ENCODE data around the gene FRRS1.

The FRRS1 gene

GRCh38 chr1:99675994-99676393 lies 90.4 kb downstream of the FRRS1 start:
- H3K4me1 ChIP-seq (ENCODE audit: low read length) = no peaks in the 10 kb centered on the region
- no peak for TF ChIP-seq EZH2phosphoT487 (IDR thresholded peaks at IDR 0.05; ENCODE audit: low read length)
- no peak for TF ChIP-seq CTCF (IDR thresholded peaks at IDR 0.05; ENCODE audit: low read length)
- TF ChIP-seq EZH2 (optimal IDR thresholded peaks at IDR 0.05; ENCODE audit: low read depth, low read length) = no peak
- DNase-seq = no peak

GRCh38 chr1:99675292-99675691 lies 91.1 kb downstream of the FRRS1 start:
- H3K4me1 ChIP-seq (ENCODE audit: low read length) = no peaks in the 10 kb centered on the region
- H3K79me2 ChIP-seq (ENCODE audit: low read length) = no peaks in the 10 kb centered on the region
- H4K20me1 ChIP-seq (ENCODE audit: insufficient read depth, low read length) = no peaks in the 10 kb centered on the region
- H3K27ac ChIP-seq (ENCODE audit: low read length) = no peak overlapping the region
- no peak for DNase-seq
- no peaks in the 10 kb centered on the region for H3K36me3 ChIP-seq (replicated peaks; ENCODE audit: insufficient read depth, low read length)
- no peak overlapping the region for H3K4me3 ChIP-seq (ENCODE audit: low read length)
- H3K9me3 ChIP-seq (replicated peaks; ENCODE audit: insufficient read depth, low read length) = no peaks in the 10 kb centered on the region
- no peak for TF ChIP-seq CTCF (IDR thresholded peaks at IDR 0.05; ENCODE audit: low read length)
- TF ChIP-seq EZH2 (optimal IDR thresholded peaks at IDR 0.05; ENCODE audit: low read depth, low read length) = no peak
- TF ChIP-seq EZH2phosphoT487 (IDR thresholded peaks at IDR 0.05; ENCODE audit: low read length) = no peak
- no peak overlapping the region for H3K9ac ChIP-seq (ENCODE audit: low read length)
- H3K4me2 ChIP-seq (ENCODE audit: low read depth, low read length) = no peak overlapping the region
- no peaks in the 10 kb centered on the region for H3F3A ChIP-seq (ENCODE audit: insufficient read depth, low read length)
- H3K9me2 ChIP-seq (replicated peaks; ENCODE audit: insufficient read depth, low read length) = no peaks in the 10 kb centered on the region
- no peaks in the 10 kb centered on the region for H3K27me3 ChIP-seq (replicated peaks; ENCODE audit: insufficient read depth, low read length)
- no peak overlapping the region for H2AFZ ChIP-seq (ENCODE audit: low read length)

More at GRCh38 chr1:99675994-99676393, 90.4 kb downstream of the FRRS1 start:
- H4K20me1 ChIP-seq (ENCODE audit: insufficient read depth, low read length) = no peaks in the 10 kb centered on the region
- H3K4me2 ChIP-seq (ENCODE audit: low read depth, low read length) = no peak overlapping the region
- no peak overlapping the region for H3K4me3 ChIP-seq (ENCODE audit: low read length)
- no peak overlapping the region for H3K27ac ChIP-seq (ENCODE audit: low read length)
- no peaks in the 10 kb centered on the region for H3F3A ChIP-seq (ENCODE audit: insufficient read depth, low read length)
- no peaks in the 10 kb centered on the region for H3K27me3 ChIP-seq (replicated peaks; ENCODE audit: insufficient read depth, low read length)
- no peak overlapping the region for H2AFZ ChIP-seq (ENCODE audit: low read length)
- no peaks in the 10 kb centered on the region for H3K9me2 ChIP-seq (replicated peaks; ENCODE audit: insufficient read depth, low read length)
- H3K9ac ChIP-seq (ENCODE audit: low read length) = no peak overlapping the region
- H3K9me3 ChIP-seq (replicated peaks; ENCODE audit: insufficient read depth, low read length) = no peaks in the 10 kb centered on the region
- H3K79me2 ChIP-seq (ENCODE audit: low read length) = no peaks in the 10 kb centered on the region
- H3K36me3 ChIP-seq (replicated peaks; ENCODE audit: insufficient read depth, low read length) = no peaks in the 10 kb centered on the region

- H3K4me1 ChIP-seq (ENCODE audit: low read length) = no peaks in the 10 kb centered on the region
- no peak overlapping the region for H2AFZ ChIP-seq (ENCODE audit: low read length)
- TF ChIP-seq CTCF (IDR thresholded peaks at IDR 0.05; ENCODE audit: low read length) = no peak
- TF ChIP-seq EZH2phosphoT487 (IDR thresholded peaks at IDR 0.05; ENCODE audit: low read length) = no peak
- DNase-seq = no peak
- H3K27me3 ChIP-seq (replicated peaks; ENCODE audit: insufficient read depth, low read length) = no peaks in the 10 kb centered on the region
- no peaks in the 10 kb centered on the region for H3K9me2 ChIP-seq (replicated peaks; ENCODE audit: insufficient read depth, low read length)
- no peaks in the 10 kb centered on the region for H3K9me3 ChIP-seq (replicated peaks; ENCODE audit: insufficient read depth, low read length)
- no peak overlapping the region for H3K4me2 ChIP-seq (ENCODE audit: low read depth, low read length)
- H3K36me3 ChIP-seq (replicated peaks; ENCODE audit: insufficient read depth, low read length) = no peaks in the 10 kb centered on the region
- no peaks in the 10 kb centered on the region for H3K79me2 ChIP-seq (ENCODE audit: low read length)
- no peak overlapping the region for H3K27ac ChIP-seq (ENCODE audit: low read length)
- no peak overlapping the region for H3K4me3 ChIP-seq (ENCODE audit: low read length)
- H3K9ac ChIP-seq (ENCODE audit: low read length) = no peak overlapping the region
- no peaks in the 10 kb centered on the region for H4K20me1 ChIP-seq (ENCODE audit: insufficient read depth, low read length)
- H3F3A ChIP-seq (ENCODE audit: insufficient read depth, low read length) = no peaks in the 10 kb centered on the region
These were observed 92.0 kb downstream of the FRRS1 start for GRCh38 chr1:99674115-99675064.

All from MM.1S (cell line).